Naive thymus-derived CD4-positive, alpha-beta T cell (primary cell): ENCODE data around the gene PWWP2A. TPM values are rescaled to one million over a fixed set of nuclear protein-coding genes. Genes with fewer than 3 reads are reported as not detected.

ENCODE experiments used
- ATAC-seq: fragments of 150-1000 bp; cut with Tn5 transposase; 2 replicates; pipeline ENCODE4 v1.10.0; 2021; ENCODE audit warnings: mild to moderate bottlenecking, moderate library complexity
- CTCF ChIA-PET: fragments of 350-600 bp; sonication (Branson Sonifier 250); formaldehyde crosslinking; loops from one replicate; lab custom pipeline; 2021; ENCODE audit warnings: antibody characterized with exemption; lab: Charles Lee
- POLR2A ChIA-PET: fragments of 350-600 bp; sonication (Branson Sonifier 250); formaldehyde crosslinking; loops from one replicate; lab custom pipeline; 2021; ENCODE audit warnings: antibody characterized with exemption, inconsistent platforms; lab: Charles Lee
- DNase-seq, 9 donors: peaks; one replicate each; pipeline versions ENCODE4 v3.0.0 to v3.0.0-alpha.2; 2020 to 2022; ENCODE audit warnings: mixed read lengths in 1 of 9
- H3K27ac ChIP-seq: one replicate; pipeline ENCODE4 v1.7.0; 2013; ENCODE audit warnings: mild to moderate bottlenecking, low read depth, low read length, moderate library complexity
- H3K27me3 ChIP-seq, 2 donors: one replicate each; pipeline ENCODE4 v1.7.0; 2013; ENCODE audit warnings: low read length in 2 of 2, mild to moderate bottlenecking in 2 of 2, moderate library complexity in 2 of 2; ENCODE audit not compliant: control insufficient read depth in 2 of 2, insufficient read depth in 2 of 2
- H3K36me3 ChIP-seq, 3 experiments: 1 replicate in 2 of 3; 2 replicates in 1 of 3; pipeline ENCODE4 v1.7.0; 2013; ENCODE audit warnings: low read length in 3 of 3, mild to moderate bottlenecking in 3 of 3, moderate library complexity in 1 of 3; ENCODE audit not compliant: insufficient read depth in 3 of 3, control insufficient read depth in 2 of 3
- H3K4me1 ChIP-seq, 2 donors: one replicate each; pipeline ENCODE4 v1.7.0; 2013; ENCODE audit warnings: low read length in 2 of 2, mild to moderate bottlenecking in 2 of 2, moderate library complexity in 1 of 2; ENCODE audit not compliant: control insufficient read depth in 2 of 2, insufficient read depth in 2 of 2
- H3K4me3 ChIP-seq: 2 replicates; pipeline ENCODE4 v1.7.0; 2013; ENCODE audit warnings: mild to moderate bottlenecking, low read length
- H3K9me3 ChIP-seq, 3 experiments: 1 replicate in 2 of 3; 2 replicates in 1 of 3; pipeline ENCODE4 v1.7.0; 2013; ENCODE audit warnings: low read length in 3 of 3; ENCODE audit not compliant: control insufficient read depth in 2 of 3
- H3K27ac Mint-ChIP-seq, 9 donors: one replicate each; pipeline ENCODE4 v1.8.0; 2020 to 2022; ENCODE audit warnings: mixed read lengths in 9 of 9, mild to moderate bottlenecking in 8 of 9, moderate library complexity in 5 of 9, inconsistent platforms in 2 of 9
- H3K27me3 Mint-ChIP-seq, 5 donors: one replicate each; pipeline ENCODE4 v1.8.0; 2021 to 2022; ENCODE audit warnings: mixed read lengths in 5 of 5, mild to moderate bottlenecking in 1 of 5
- H3K36me3 Mint-ChIP-seq, 5 donors: one replicate each; pipeline ENCODE4 v1.8.0; 2020 to 2022; ENCODE audit warnings: mixed read lengths in 5 of 5, mild to moderate bottlenecking in 3 of 5, inconsistent platforms in 1 of 5
- H3K4me1 Mint-ChIP-seq, 7 donors: one replicate each; pipeline ENCODE4 v1.8.0; 2020 to 2022; ENCODE audit warnings: mixed read lengths in 7 of 7, mild to moderate bottlenecking in 3 of 7, inconsistent platforms in 1 of 7
- H3K4me3 Mint-ChIP-seq, 10 donors: one replicate each; pipeline ENCODE4 v1.8.0; 2020 to 2022; ENCODE audit warnings: mild to moderate bottlenecking in 10 of 10, mixed read lengths in 10 of 10, moderate library complexity in 6 of 10, inconsistent platforms in 2 of 10
- H3K9me3 Mint-ChIP-seq, 11 donors: one replicate each; pipeline ENCODE4 v1.8.0; 2020 to 2022; ENCODE audit warnings: mixed read lengths in 11 of 11, mild to moderate bottlenecking in 4 of 11, inconsistent platforms in 1 of 11, moderate library complexity in 1 of 11
- intact Hi-C, 2 donors: fragments of 100-400 bp; cut with micrococcal nuclease; formaldehyde crosslinking; loops; one replicate each; pipeline ENCODE4 v1.15.1; 2023
- polyA plus RNA-seq, 2 donors: library from polyadenylated mRNA; unstranded; fragments of 300-500 nt; fragmentation: Illumina TruSeq; gene quantifications; one replicate each; pipeline ENCODE4 v1.2.3, GENCODE V29; 2021
- total RNA-seq, 6 experiments: library from RNA in 5 of 6; stranded (reverse) in 5 of 6; gene quantifications; 1 replicate in 5 of 6; 2 replicates in 1 of 6; pipeline ENCODE4 v1.2.3 and lab custom pipeline; 2021 to 2026

Gene PWWP2A
- total and polyA plus RNA-seq, 7 experiments from 2014 or later: 21.2 to 43.6 (median 28.1) TPM

DNA sequence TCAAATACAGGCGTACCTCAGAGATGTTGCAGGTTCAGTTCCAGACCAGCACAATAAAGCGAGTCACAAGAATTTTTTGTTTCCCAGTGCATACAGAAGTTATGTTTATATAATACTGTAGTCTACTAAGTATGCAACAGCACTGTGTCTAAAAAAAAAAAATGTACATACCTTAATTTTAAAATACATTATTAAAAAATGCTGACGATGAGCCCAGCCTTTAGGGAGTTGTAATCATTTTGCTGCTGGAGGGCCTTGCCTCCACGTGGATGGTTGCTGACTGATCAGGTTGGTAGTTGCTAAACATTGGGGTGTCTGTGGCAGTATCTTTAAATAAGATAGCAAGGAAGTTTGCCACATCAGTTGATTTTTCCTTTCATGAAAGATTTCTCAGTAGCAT is 62.0 kb downstream of the PWWP2A start:
- H3K27ac Mint-ChIP-seq: no peak overlapping the region
- peaks cover 7 to 70% (median 16%) of the 10 kb centered on the region in 3 experiments for H3K36me3 ChIP-seq
- no peaks in the 10 kb centered on the region for H3K27me3 ChIP-seq
- peaks cover 0 to 6% (median 0%) of the 10 kb centered on the region in 7 donors for H3K4me1 Mint-ChIP-seq
- POLR2A ChIA-PET: interaction anchor here (0.6 kb wide), 1 partner anchor 523 kb away, joined by 4 read pairs; no protein-coding TSS in a partner anchor
- no peak overlapping the region for H3K27ac ChIP-seq
- no peaks in the 10 kb centered on the region for H3K4me1 ChIP-seq
- peaks cover 21 to 63% (median 38%) of the 10 kb centered on the region in 5 donors for H3K36me3 Mint-ChIP-seq
- no peak overlapping the region for H3K4me3 Mint-ChIP-seq
- CTCF ChIA-PET: no interaction called here
- intact Hi-C loops: no loop called here
- ATAC-seq (no peak), DNase-seq (no peak)
- no peak overlapping the region for H3K4me3 ChIP-seq
- H3K27me3 Mint-ChIP-seq: no peaks in the 10 kb centered on the region
- no peaks in the 10 kb centered on the region for H3K9me3 Mint-ChIP-seq
- no peaks in the 10 kb centered on the region for H3K9me3 ChIP-seq

DNA sequence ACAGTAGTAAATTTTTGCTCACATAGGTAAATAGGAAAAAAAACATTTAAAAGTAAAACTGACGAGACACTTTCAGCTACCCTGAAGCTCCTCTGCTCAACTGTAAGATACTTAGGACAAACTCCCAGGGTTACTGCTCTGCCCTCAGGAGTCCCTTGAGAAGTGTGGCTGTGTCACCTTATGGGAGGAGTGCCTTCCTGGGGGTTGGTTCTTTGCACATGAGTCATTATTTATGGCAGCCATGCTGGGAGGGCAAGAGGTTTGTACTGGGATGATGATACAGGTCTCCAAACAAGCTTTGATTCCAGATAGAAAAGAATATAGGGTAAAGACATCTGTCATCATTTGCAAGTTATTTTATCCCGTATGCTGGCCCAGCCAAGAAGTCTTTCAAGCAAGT is 64.4 kb downstream of the PWWP2A start:
- H3K9me3 Mint-ChIP-seq: no peaks in the 10 kb centered on the region
- POLR2A ChIA-PET: interaction anchor here (1.1 kb wide), 1 partner anchor 29 kb away, joined by 3 read pairs; no protein-coding TSS in a partner anchor
- DNase-seq: no peak

DNA sequence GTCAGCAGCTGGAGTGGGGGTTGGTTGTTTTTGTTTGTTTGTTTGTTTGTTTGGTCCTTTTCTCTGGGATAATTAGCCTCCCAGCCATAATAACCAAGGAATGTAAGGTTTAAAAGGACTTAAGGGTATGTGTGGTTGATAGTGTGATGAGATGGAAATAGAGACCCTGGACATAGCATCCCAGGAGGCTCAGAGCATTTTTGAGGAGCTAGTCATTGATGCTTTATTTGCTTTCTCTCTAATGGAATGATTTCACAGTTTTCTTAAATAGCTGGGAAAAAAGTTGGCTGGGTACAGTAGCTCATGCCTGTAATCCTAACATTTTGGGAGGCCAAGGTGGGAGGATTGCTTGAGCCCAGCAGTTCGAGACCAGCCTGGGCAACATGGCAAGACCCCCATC is 65.2 kb downstream of the PWWP2A start:
- Histone ChIP-seq H3K27me3 (no peaks in the 10 kb centered on the region), H3K36me3 (peaks cover 17 to 78% (median 18%) of the 10 kb centered on the region in 3 experiments), H3K4me1 (no peaks in the 10 kb centered on the region), H3K4me3 (no peak overlapping the region), H3K27ac (no peak overlapping the region), H3K9me3 (no peaks in the 10 kb centered on the region)
- Mint-ChIP-seq H3K27ac (peak overlapping the region in 1 of 9 donors; percentile 75), H3K4me3 (no peak overlapping the region), H3K9me3 (no peaks in the 10 kb centered on the region), H3K4me1 (peaks cover 0 to 1% (median 0%) of the 10 kb centered on the region in 7 donors), H3K36me3 (peaks cover 14 to 74% (median 47%) of the 10 kb centered on the region in 5 donors), H3K27me3 (no peaks in the 10 kb centered on the region)
- no peak for ATAC-seq
- ChIA-PET CTCF (no interaction called here), POLR2A (no interaction called here)
- intact Hi-C loops: no loop called here
- no peak for DNase-seq

More for the DNA sequence above, 64.4 kb downstream of the PWWP2A start:
- peaks cover 14 to 72% (median 40%) of the 10 kb centered on the region in 5 donors for H3K36me3 Mint-ChIP-seq
- intact Hi-C loops: no loop called here
- CTCF ChIA-PET: no interaction called here
- Histone ChIP-seq H3K27me3 (no peaks in the 10 kb centered on the region), H3K36me3 (peaks cover 15 to 70% (median 18%) of the 10 kb centered on the region in 3 experiments), H3K4me1 (no peaks in the 10 kb centered on the region), H3K9me3 (no peaks in the 10 kb centered on the region), H3K4me3 (no peak overlapping the region), H3K27ac (no peak overlapping the region)
- no peak overlapping the region for H3K4me3 Mint-ChIP-seq
- no peaks in the 10 kb centered on the region for H3K4me1 Mint-ChIP-seq
- H3K27ac Mint-ChIP-seq: no peak overlapping the region
- no peak for ATAC-seq
- H3K27me3 Mint-ChIP-seq: no peaks in the 10 kb centered on the region

DNA sequence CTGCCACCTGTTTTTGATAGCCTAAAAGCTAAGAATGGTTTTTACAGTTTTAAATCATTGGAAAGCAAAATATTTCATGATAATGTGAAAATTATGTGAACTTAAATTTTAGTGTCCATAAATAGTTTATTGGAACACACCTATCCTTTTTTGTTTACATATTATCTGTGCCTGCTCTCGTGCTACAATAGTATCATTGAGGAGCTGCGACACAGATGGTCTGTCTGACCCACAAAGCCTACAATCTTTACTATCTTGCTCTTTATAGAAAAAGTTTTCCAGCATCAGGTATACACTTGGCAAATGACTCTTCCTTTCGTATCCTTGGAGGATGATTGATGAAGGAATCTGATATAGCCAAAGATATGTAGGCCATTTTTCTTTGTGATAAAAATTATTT is 70.2 kb downstream of the PWWP2A start:
- Histone ChIP-seq H3K9me3 (no peaks in the 10 kb centered on the region), H3K4me3 (no peak overlapping the region), H3K4me1 (no peaks in the 10 kb centered on the region), H3K27me3 (no peaks in the 10 kb centered on the region), H3K27ac (no peak overlapping the region), H3K36me3 (peaks cover 10 to 65% (median 18%) of the 10 kb centered on the region in 3 experiments)
- Mint-ChIP-seq H3K4me1 (peaks cover 0 to 6% (median 4%) of the 10 kb centered on the region in 7 donors), H3K36me3 (peaks cover 11 to 68% (median 46%) of the 10 kb centered on the region in 5 donors), H3K4me3 (no peak overlapping the region), H3K27ac (peak overlapping the region in 1 of 9 donors; percentile 7), H3K27me3 (no peaks in the 10 kb centered on the region), H3K9me3 (no peaks in the 10 kb centered on the region)
- DNase-seq (no peak), ATAC-seq (no peak)
- POLR2A ChIA-PET: no interaction called here
- CTCF ChIA-PET: no interaction called here
- intact Hi-C loops: no loop called here

DNA sequence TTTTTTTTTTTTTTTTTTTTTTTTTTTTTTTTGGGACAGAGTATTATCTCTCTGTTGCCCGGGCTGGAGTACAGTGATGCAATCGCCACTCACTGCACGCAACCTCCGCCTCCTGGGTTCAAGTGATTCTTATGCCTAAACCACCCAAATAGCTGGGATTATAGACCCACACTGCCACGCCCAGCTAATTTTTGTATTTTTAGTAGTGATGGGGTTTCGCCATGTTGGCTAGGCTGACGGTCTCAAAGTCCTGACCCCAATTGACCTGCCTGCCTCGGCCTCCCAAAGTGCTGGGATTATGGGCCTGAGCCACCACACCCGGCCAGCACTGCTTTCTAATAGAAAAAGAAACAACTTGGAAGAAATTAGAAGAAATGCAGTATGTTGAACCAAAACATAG is 71.1 kb downstream of the PWWP2A start:
- no peak overlapping the region for H3K4me3 ChIP-seq
- H3K4me3 Mint-ChIP-seq: no peak overlapping the region
- H3K27me3 ChIP-seq: no peaks in the 10 kb centered on the region
- peaks cover 0 to 6% (median 4%) of the 10 kb centered on the region in 7 donors for H3K4me1 Mint-ChIP-seq
- no peak for ATAC-seq
- no peaks in the 10 kb centered on the region for H3K4me1 ChIP-seq
- peaks cover 10 to 62% (median 18%) of the 10 kb centered on the region in 3 experiments for H3K36me3 ChIP-seq
- H3K9me3 Mint-ChIP-seq: no peaks in the 10 kb centered on the region
- no peak overlapping the region for H3K27ac ChIP-seq
- peak overlapping the region in 1 of 9 donors; percentile 7 for H3K27ac Mint-ChIP-seq
- POLR2A ChIA-PET: no interaction called here
- no peaks in the 10 kb centered on the region for H3K27me3 Mint-ChIP-seq
- no peak for DNase-seq
- intact Hi-C loops: no loop called here
- peaks cover 6 to 70% (median 40%) of the 10 kb centered on the region in 5 donors for H3K36me3 Mint-ChIP-seq
- CTCF ChIA-PET: no interaction called here
- no peaks in the 10 kb centered on the region for H3K9me3 ChIP-seq

DNA sequence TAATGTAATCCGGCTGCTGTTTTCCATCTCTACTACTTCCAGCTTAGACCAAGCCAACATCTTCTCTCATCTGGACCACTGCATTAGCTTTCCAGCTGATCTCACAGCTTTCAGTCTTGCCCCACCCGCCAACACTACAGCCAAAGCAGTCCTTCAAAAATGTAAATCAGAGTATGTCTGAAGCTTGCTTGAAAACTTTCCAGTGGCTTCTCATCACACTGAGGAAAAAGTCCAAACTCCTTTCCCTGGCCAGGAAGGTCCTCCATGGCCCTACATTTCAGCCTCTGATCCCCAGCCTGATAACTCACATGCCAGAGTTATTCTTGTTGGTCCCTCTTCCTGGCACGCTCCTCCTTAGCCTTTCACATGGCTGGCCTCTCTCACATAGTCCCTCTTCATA is 71.8 kb downstream of the PWWP2A start:
- H3K9me3 ChIP-seq: no peaks in the 10 kb centered on the region
- H3K27me3 Mint-ChIP-seq: no peaks in the 10 kb centered on the region
- peaks cover 10 to 62% (median 16%) of the 10 kb centered on the region in 3 experiments for H3K36me3 ChIP-seq
- ATAC-seq (no peak), DNase-seq (no peak)
- peaks cover 6 to 70% (median 40%) of the 10 kb centered on the region in 5 donors for H3K36me3 Mint-ChIP-seq
- no peak overlapping the region for H3K4me3 ChIP-seq
- ChIA-PET CTCF (no interaction called here), POLR2A (interaction anchor here (0.6 kb wide), 1 partner anchor 61 kb away, joined by 6 read pairs; no protein-coding TSS in a partner anchor)
- H3K4me1 Mint-ChIP-seq: peaks cover 0 to 6% (median 4%) of the 10 kb centered on the region in 7 donors
- no peak overlapping the region for H3K27ac ChIP-seq
- H3K4me1 ChIP-seq: no peaks in the 10 kb centered on the region
- no peaks in the 10 kb centered on the region for H3K9me3 Mint-ChIP-seq
- H3K27ac Mint-ChIP-seq: peak overlapping the region in 2 of 9 donors; percentile 19 to 37
- H3K27me3 ChIP-seq: no peaks in the 10 kb centered on the region
- intact Hi-C loops: no loop called here
- H3K4me3 Mint-ChIP-seq: no peak overlapping the region

DNA sequence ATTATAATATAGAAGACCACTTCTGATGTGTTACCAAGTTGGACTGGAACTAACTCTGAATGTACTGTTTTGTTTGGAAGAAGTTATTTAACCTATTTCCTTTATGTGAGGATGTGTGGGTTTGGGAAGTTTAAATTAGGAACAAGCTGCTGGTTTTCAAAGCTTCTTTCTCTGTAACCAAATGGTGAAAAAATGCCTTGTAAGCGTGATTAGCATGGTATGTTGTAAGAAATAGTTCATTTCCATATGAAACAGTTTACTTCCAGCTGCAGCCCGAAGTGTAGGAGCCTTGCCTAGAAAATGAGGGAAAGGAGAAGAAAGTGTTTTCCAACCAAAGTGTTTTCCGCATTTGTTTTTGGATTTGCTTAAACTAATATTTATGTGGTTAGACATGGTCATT is 74.3 kb downstream of the PWWP2A start:
- H3K9me3 ChIP-seq: no peaks in the 10 kb centered on the region
- H3K36me3 Mint-ChIP-seq: peaks cover 6 to 55% (median 34%) of the 10 kb centered on the region in 5 donors
- no peak overlapping the region for H3K4me3 Mint-ChIP-seq
- no peak overlapping the region for H3K27ac Mint-ChIP-seq
- peaks cover 0 to 48% (median 5%) of the 10 kb centered on the region in 3 experiments for H3K36me3 ChIP-seq
- POLR2A ChIA-PET: no interaction called here
- H3K27ac ChIP-seq: no peak overlapping the region
- intact Hi-C loops: no loop called here
- CTCF ChIA-PET: no interaction called here
- no peaks in the 10 kb centered on the region for H3K27me3 ChIP-seq
- DNase-seq (no peak), ATAC-seq (no peak)
- H3K4me3 ChIP-seq: no peak overlapping the region
- no peaks in the 10 kb centered on the region for H3K27me3 Mint-ChIP-seq
- no peaks in the 10 kb centered on the region for H3K4me1 ChIP-seq
- H3K4me1 Mint-ChIP-seq: peaks cover 0 to 6% (median 4%) of the 10 kb centered on the region in 7 donors
- H3K9me3 Mint-ChIP-seq: no peaks in the 10 kb centered on the region
